Renal cortical epithelial cell (primary cell): ENCODE data around the gene SNX14. TPM values are rescaled to one million over a fixed set of nuclear protein-coding genes. Genes with fewer than 3 reads are reported as not detected.

ENCODE experiments used
- DNase-seq: peaks from one replicate; pipeline ENCODE4 v3.0.0-alpha.2; 2011; ENCODE audit warnings: low read depth
- total RNA-seq: library from RNA; depleted of rRNA; stranded (reverse); fragments of >200 nt; gene quantifications from 2 replicates; pipeline ENCODE4 v1.2.3, GENCODE V29; 2014

The SNX14 gene, protein sequence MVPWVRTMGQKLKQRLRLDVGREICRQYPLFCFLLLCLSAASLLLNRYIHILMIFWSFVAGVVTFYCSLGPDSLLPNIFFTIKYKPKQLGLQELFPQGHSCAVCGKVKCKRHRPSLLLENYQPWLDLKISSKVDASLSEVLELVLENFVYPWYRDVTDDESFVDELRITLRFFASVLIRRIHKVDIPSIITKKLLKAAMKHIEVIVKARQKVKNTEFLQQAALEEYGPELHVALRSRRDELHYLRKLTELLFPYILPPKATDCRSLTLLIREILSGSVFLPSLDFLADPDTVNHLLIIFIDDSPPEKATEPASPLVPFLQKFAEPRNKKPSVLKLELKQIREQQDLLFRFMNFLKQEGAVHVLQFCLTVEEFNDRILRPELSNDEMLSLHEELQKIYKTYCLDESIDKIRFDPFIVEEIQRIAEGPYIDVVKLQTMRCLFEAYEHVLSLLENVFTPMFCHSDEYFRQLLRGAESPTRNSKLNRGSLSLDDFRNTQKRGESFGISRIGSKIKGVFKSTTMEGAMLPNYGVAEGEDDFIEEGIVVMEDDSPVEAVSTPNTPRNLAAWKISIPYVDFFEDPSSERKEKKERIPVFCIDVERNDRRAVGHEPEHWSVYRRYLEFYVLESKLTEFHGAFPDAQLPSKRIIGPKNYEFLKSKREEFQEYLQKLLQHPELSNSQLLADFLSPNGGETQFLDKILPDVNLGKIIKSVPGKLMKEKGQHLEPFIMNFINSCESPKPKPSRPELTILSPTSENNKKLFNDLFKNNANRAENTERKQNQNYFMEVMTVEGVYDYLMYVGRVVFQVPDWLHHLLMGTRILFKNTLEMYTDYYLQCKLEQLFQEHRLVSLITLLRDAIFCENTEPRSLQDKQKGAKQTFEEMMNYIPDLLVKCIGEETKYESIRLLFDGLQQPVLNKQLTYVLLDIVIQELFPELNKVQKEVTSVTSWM
- total RNA-seq, result 179 and 213 TPM in 2 replicates

GRCh38 chr6:85593438-85594196, at the start of gene SNX14:
Gene SNX14, minus strand, starts transcription at chr6:85593858. Its CDS starts 140 bp downstream, at chr6:85593718.
- DNase-seq, result peak; percentile 86

DNA sequence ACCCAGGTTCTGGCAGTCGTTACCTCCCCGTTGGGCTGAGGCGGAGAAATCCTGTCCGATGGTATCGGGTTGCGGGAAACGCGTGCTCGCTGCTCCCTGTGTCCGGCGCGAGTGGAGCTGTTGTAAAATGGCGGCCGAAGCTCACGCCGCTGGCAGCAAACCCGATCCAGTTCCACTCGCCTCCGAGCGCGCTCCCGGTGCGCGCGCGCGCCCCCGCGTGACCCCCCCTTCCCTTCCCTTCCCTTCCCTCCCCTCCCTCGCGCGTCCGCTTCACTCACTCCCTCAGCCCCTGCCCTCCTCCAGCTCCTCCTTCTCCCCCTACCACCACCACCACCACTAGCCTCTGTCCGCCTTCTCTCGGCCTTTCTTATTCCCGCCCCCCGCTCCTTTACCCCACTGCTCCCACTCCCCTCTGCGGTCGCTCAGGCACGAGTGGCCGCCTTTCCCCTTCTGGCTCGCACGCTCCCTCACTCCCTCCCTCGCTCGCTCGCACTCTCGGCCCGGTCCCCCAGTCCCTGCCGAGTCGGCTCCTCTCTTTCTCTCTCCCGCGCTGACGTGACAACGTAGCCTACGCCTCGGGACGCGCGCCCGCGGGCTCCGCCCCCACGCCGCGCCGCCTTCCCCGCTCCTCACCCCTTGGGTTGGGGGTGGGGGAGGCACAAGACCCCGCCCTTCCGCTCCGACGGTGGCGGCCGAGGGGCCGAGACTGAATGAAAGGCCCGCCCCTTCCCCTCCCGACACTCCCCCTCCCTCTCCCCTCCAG, 49.3 kb upstream of the SNX14 start, which contains the start of gene SYNCRIP:
Gene SYNCRIP, minus strand, starts transcription at position 113 of the 763 bp plus-strand sequence. CDS start 1,447 bp downstream, outside the sequence.
- DNase-seq, result peak; percentile 83

DNA sequence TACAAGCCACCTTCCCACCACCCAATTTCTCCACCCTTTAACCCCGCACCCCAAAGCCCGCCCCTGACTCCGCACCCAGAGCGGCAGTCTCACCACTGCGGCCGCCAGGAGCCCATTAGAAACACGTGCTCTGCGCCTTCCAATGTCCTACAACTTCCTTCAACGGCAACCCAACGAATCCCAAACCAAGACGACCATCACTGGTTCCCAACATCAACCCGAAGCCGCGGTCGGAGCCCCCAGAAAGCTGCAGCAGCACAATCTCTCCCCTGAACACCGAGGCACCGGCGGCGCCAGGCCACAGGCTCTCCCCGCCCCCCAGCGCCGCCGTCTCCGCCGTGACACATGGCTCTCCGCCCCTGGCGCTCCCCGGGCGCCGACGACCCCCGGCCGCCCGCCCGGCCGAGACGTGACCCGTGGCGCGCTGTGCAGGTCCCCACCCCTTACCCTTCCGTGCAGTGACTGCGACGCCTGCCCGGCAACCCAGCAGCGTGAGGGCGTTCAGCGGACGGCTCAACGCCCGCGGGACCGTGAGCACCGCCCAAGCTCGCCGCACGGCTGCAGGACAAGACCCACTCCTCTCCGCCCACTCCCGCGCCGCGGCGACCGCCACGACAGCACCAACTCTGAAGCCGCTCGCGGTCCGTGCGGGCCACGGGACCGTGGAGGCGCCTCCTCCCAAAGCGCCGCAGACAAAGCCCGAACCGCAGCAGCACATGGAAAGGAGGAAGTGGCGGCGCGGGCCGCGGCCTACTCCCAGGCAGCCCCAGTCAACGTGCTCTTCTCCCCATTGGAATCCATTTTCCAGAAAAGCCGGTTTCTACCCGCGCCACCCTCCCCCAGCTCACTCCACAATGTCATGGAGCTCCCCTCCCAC, 48.5 kb upstream of the SNX14 start:
- DNase-seq, result no peak

DNA sequence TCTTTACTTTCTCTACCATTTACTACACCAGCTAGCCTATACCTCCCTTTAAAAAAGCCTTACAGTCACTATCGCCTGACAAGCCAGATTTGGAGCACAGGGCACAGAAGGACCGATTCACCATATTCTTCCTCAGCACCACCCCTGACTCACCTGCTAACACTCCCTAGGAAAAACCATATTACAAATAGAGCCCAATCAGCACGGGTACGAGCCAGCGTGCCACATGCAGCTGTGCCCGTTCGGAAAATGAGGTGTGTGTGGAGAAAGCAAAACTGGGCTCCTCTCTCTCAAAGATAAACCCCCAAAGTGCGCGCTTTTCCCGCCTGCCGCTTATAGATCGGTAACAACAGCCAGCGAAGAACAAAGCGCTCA, 47.9 kb upstream of the SNX14 start:
- DNase-seq, result no peak

GRCh38 chr6:85640821-85641220, 47.2 kb upstream of the SNX14 start:
- DNase-seq, result no peak

- no peak for DNase-seq
Measured at GRCh38 chr6:85637579-85637978, 43.9 kb upstream of the SNX14 start.

DNA sequence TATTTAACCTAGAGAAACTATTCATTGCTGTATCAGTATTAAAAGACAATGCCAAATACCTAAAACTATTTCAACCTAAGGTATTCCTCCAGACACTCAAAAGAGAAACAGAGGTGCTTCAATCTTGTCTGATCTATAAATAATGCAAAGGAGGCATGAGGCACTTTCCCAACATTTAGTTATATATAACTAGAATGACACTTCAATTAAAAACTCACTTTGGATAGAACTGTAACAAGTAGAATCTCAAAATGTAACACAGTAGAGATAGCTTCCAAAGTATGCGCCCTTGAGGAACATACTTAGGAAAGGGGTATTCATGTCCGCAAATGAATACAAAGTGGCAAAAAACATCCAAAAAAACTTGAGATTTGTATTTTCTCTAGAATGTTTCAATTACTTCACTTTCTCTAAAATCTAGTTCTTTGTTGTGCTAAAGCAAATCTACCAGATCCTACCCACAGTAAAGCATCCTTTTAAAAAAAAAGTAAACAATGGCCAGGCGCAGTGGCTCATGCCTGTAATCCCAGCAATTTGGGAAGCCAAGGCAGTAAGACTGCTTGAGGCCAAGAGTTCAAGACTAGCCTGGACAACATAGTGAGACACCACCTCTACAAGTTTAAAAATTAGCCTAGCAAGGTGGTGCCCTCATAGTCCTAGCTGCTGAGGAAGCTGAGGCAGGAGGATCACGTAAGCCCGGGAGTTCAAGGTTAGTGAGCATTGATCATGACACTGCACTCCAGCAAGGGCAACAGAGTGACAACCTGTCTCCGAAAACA, 38.7 kb upstream of the SNX14 start:
- no peak for DNase-seq

GRCh38 chr6:85631117-85631516, 37.5 kb upstream of the SNX14 start:
- peak; percentile 61 for DNase-seq

DNA sequence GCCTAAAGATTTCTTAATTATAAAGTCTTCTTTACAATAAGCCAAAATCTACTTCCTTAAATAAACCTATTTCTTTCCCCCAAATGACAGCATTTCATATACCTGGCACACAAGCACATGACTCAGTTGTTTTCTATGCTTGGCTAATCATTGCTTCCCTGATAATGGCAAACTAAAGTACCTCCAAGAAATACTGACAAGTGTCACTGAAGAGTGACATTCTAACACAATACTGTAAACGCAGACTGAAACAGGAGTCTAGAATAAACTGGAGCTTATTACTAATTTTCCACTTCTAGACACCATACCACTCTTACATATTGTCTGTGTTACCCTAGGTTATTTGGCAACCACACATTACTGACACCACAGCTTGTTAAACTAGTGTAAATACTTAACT, 34.7 kb upstream of the SNX14 start:
- DNase-seq, result peak; percentile 69

DNA sequence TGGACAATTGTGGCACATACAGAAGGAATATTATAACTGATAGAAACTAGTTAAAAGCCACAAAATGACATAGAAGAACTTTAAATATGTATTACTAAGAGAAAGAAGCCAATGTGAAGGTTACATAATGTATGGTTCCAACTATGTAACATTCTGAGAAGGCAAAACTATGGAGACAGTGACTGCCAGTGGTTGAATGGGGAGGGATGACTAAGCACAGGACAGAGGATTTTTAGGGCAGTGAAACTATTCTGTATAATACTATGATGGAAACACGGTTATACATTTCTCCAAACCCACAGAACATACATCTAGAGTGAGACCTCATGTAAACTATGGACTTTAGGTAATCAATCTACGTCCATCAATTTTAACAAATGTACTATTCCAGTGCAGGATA, 26.6 kb upstream of the SNX14 start:
- DNase-seq, result no peak

- DNase-seq, result no peak
Measured at GRCh38 chr6:85614780-85615179, 21.1 kb upstream of the SNX14 start.

DNA sequence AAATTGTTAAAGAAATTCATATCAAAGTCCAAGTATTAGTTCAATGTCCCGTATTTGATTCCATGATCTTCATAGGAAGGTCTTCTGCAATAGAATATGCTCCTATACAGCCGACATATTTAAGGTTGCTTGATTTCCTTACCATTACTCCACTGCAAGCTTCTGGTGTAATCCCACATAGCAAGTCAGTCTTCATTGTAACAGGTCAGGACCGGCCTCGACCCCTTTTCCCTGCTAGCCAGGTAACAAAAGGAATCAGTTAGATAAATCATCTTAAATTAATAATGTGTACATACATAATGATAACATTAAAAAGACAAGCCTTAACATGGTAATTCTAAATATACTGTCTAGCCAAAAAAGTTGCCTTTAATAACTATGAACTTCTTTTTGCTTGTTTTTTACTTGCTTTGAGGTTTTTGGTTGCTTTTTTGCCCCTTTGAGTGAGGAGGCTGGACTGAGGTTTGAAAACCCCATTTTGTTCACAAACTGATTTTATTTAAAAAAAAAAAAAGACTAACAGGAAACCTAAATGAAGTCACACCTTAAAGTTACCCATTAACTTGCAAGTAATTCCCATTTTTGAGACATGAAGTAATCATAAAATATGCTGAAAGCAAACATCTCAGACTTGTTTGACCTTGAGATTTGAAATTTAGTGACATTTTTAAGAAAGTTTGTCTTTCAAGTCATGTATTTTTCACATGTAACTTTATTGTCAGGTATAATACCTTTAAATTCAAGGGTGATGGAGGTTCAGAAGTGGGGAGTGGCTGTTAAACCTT, 19.2 kb upstream of the SNX14 start:
- DNase-seq, result peak; percentile 87

DNA sequence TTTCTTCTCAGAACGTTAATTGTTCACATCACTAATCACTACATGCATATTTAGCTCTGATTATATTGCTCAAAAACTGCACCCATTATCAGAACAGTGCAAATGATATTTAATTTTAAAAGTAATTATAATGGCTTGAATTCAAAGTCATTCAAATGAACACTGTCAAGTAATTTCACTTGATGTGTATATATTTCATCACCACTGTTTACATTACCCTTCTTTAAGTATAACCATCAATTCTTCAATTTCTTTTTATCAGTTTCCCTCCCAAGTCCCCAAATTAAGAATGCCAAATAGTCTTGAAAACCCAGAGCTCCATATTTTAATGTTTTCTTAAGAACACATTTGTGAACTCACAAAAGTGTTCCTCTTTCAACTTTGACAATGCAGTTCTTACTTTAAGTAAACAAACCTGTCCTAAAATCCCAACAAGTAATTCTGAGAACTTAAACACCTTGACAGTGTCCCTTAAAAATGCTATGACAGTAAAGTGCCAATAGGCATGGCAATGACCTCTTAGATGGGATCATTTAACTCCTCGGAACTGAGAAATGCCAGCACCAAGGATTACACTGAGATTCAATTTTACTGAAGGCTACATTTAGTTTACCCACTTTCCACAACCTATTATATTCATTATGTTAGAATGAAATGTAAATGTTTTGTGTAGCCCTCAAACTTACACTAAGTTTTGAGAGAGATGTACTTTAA, 16.7 kb upstream of the SNX14 start:
- no peak for DNase-seq

DNA sequence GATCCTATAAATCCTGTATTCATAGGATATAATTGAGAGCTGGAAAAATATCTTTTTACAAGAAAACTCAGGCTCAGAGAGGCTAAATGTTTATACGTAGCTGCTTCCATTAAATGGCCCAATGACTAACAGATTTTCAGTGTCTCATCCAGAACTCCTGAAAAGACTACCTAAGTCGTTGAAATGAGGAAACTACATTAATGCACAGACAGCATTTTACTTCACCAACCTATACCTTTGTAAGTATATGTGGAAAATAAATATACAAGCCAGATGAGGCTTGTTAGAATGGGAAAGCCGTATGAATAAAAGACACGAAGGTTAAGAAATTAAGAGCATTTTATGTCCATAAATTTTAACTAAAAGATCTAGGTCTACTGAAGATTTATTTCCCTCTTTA, 8.4 kb upstream of the SNX14 start:
- no peak for DNase-seq

DNA sequence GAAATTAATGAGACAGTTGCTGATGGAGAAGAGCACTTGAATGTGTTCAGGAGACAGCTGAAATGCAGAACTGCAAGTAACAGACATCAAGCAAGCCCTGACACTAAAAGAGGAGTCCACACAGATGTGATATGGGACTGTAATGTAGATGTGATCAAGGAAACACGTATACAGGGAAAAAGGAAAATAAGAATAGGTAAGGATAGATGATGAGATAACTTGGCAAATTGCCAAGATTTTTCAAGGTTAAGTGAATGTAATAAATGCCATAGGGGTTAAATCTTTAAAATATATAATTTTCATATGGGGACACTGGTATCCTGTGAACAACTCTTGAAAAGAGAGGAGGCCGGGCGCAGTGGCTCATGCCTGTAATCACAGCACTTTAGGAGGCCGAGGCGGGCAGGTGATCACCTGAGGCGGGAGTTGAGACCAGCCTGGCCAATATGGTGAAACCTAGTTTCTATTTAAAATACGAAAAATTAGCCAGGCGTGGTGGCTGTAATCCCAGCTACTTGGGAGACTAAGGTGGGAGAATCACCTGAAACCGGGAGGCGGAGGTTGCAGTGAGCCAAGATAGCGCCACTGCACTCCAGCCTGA, 7.2 kb upstream of the SNX14 start:
- DNase-seq, result no peak

DNA sequence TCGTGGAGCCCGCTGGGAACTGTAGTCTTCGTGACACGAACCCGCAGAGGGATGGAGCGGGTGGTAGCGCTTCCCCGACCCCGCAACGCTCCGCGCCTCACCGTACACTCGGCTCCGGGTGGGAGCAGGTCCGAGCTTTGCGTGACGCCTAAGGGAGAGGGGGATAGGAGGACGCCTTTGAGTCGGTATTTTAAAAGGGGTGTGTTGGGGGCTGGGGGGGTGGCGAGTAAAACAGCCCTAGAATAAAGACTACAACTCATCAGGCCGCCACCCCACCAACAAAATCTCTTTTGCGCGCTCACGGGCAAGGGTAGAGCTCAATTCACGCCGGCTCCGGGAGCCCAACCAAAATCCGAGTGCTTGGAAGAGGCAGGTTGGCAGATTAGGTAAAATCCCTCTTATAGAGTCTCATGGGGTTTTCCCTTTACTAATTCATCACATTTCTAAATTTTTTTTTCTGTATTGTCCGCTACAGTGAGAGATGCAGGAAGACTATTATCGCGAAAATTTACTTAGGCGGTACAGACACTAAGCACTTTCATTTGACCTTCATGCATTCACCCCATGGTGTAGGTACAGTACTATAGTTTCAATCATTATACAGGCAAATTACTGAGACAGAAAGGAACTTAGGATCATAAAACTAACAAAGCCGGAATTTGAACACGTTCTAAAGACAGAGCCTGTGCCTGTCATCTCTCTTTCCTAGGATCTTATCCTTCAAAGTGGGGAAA, 706 bp upstream of the SNX14 start:
- DNase-seq, result peak; percentile 19

DNA sequence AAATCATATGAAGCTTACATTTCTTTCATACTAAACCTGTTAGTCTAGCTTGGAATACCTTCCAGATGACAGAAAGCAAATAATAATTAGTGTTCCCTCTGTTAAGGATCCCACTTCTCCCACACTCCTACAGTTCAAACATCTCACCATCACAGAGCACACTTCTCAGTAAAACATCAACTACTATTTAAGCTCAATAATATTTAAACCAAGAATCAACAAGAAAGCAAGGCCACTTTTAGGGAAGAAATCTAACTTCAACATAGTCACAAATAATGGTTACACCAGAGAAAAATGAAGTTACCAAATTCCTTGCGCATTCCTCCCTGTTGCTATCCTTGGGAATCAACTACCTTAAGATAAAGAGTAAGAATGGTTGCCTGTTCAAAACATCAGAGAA, 1.6 kb downstream of the SNX14 start:
- no peak for DNase-seq
